Endodermal cell (in vitro differentiated cells): ENCODE measurements around the gene NELFCD. TPM values are rescaled to one million over a fixed set of nuclear protein-coding genes. Genes with fewer than 3 reads are reported as not detected.

ENCODE experiments used
- DNase-seq: peaks from one replicate; pipeline ENCODE4 v3.0.0-alpha.2; 2017
- H3K27ac ChIP-seq: 2 replicates; pipeline ENCODE4 v1.5.1; 2013; ENCODE audit warnings: mild to moderate bottlenecking, low read depth, low read length, moderate library complexity
- H3K27me3 ChIP-seq: 2 replicates; pipeline ENCODE4 v1.6.1; 2013; ENCODE audit warnings: mild to moderate bottlenecking, low read length, moderate library complexity; ENCODE audit not compliant: insufficient read depth, control insufficient read depth, poor library complexity, severe bottlenecking
- H3K36me3 ChIP-seq: 2 replicates; pipeline ENCODE4 v1.7.0; 2013; ENCODE audit warnings: mild to moderate bottlenecking, low read length, moderate library complexity; ENCODE audit not compliant: control insufficient read depth, insufficient read depth
- H3K4me1 ChIP-seq: one replicate; pipeline ENCODE4 v1.7.0; 2013; ENCODE audit warnings: low read length; ENCODE audit not compliant: control insufficient read depth, insufficient read depth
- H3K4me3 ChIP-seq: 2 replicates; pipeline ENCODE4 v1.5.1; 2013; ENCODE audit warnings: mild to moderate bottlenecking, low read length, moderate library complexity
- H3K9ac ChIP-seq: 2 replicates; pipeline ENCODE4 v1.6.1; 2013; ENCODE audit warnings: mild to moderate bottlenecking, low read length, moderate library complexity; ENCODE audit not compliant: poor library complexity, severe bottlenecking; ENCODE audit errors: extremely low read depth
- H3K9me3 ChIP-seq: 2 replicates; pipeline ENCODE4 v1.6.1; 2013; ENCODE audit warnings: mild to moderate bottlenecking, low read length, moderate library complexity; ENCODE audit not compliant: control insufficient read depth
- H3K27ac Mint-ChIP-seq: 2 replicates; pipeline ENCODE4 v1.8.0; 2020; ENCODE audit warnings: mixed read lengths
- H3K27me3 Mint-ChIP-seq: 2 replicates; pipeline ENCODE4 v1.8.0; 2021; ENCODE audit warnings: mild to moderate bottlenecking, mixed read lengths; ENCODE audit not compliant: insufficient read depth
- H3K36me3 Mint-ChIP-seq: 2 replicates; pipeline ENCODE4 v1.8.0; 2020; ENCODE audit warnings: low read depth, mixed read lengths
- H3K4me1 Mint-ChIP-seq: 2 replicates; pipeline ENCODE4 v1.8.0; 2020; ENCODE audit warnings: mixed read lengths
- H3K4me3 Mint-ChIP-seq: 2 replicates; pipeline ENCODE4 v1.8.0; 2020; ENCODE audit warnings: mild to moderate bottlenecking, moderate library complexity, mixed read lengths
- H3K9me3 Mint-ChIP-seq: 2 replicates; pipeline ENCODE4 v1.8.0; 2020; ENCODE audit warnings: mild to moderate bottlenecking, mixed read lengths
- WGBS, 2 experiments: methylation state at CpG; one replicate each; pipeline versions ENCODE4 v1.1.5 to v1.1.7; 2013; ENCODE audit warnings: missing lambda C conversion rate in 2 of 2, mixed read lengths in 1 of 2; ENCODE audit not compliant: insufficient coverage in 1 of 2, insufficient read length in 1 of 2; 5-methylcytosine and 5-hydroxymethylcytosine counted together
- total RNA-seq, 2 donors: library from RNA; stranded (reverse); fragmentation: NEBNext Ultra II Directional in 1 of 2; extraction: Animal tissue kit (Norgen Biotek cat#: 25700) in 1 of 2; gene quantifications; 2 replicates in 1 of 2; 3 replicates in 1 of 2; pipeline ENCODE4 v1.2.1, GENCODE V29; 2021
- TF ChIP-seq, protein P1 (sequence below): fragments of 200-600 bp; sonication (generic); conservative IDR thresholded peaks from 2 replicates; pipeline ENCODE4 v1.5.0; 2021; ENCODE audit warnings: antibody characterized with exemption, mild to moderate bottlenecking

The NELFCD gene
- total RNA-seq, 2 donors from 2014 or later, result 66.6 to 72.5 TPM

DNA sequence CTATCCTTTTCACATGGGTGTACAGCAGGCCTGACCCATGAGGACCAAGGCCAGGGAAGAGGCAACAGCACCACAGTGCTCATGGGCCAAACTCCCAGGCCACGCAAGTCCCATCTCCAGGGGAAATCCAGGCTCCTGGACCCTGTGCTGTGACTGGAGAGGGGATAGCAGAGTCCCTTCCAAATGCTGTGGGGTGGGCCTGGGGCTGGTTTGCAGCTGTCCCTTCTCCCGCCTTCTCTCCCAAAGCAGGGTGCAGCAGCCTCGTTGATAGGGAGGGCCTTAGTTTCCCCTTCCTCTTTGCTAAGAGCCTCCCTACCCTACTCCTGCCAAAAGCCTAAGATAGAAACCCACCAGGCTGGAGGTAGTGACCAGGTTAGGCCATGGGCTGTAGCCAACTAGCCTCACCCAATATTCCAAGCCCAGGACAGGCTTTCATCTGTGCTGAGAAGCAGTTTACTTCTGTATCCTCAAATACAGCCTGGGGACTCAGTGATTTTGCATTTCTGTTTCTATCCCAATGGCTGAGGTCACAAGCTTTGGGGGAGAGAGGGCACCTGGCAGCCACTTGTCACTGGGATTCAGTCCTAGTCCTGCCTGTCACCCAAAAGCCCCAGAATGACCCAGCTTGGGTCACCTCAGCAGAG lies 24.6 kb downstream of the NELFCD start:
- Mint-ChIP-seq H3K27ac (no peak overlapping the region), H3K27me3 (peaks cover 22% of the 10 kb centered on the region), H3K4me1 (peaks cover 2% of the 10 kb centered on the region), H3K36me3 (peaks cover 23% of the 10 kb centered on the region), H3K4me3 (peak overlapping the region; percentile 58), H3K9me3 (no peaks in the 10 kb centered on the region)
- Histone ChIP-seq H3K27me3 (peaks cover 16% of the 10 kb centered on the region), H3K9ac (no peak overlapping the region), H3K36me3 (no peaks in the 10 kb centered on the region), H3K9me3 (no peaks in the 10 kb centered on the region), H3K4me3 (peak overlapping the region; percentile 81), H3K4me1 (no peaks in the 10 kb centered on the region), H3K27ac (no peak overlapping the region)
- TF ChIP-seq, protein P1, sequence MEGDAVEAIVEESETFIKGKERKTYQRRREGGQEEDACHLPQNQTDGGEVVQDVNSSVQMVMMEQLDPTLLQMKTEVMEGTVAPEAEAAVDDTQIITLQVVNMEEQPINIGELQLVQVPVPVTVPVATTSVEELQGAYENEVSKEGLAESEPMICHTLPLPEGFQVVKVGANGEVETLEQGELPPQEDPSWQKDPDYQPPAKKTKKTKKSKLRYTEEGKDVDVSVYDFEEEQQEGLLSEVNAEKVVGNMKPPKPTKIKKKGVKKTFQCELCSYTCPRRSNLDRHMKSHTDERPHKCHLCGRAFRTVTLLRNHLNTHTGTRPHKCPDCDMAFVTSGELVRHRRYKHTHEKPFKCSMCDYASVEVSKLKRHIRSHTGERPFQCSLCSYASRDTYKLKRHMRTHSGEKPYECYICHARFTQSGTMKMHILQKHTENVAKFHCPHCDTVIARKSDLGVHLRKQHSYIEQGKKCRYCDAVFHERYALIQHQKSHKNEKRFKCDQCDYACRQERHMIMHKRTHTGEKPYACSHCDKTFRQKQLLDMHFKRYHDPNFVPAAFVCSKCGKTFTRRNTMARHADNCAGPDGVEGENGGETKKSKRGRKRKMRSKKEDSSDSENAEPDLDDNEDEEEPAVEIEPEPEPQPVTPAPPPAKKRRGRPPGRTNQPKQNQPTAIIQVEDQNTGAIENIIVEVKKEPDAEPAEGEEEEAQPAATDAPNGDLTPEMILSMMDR, result no peak
- 93% methylated on average over 3 of the region's 3 CpGs; no CpG with 5 or more reads in 1 of the 2 experiments for WGBS, 2 experiments
- peak; percentile 28 for DNase-seq

DNA sequence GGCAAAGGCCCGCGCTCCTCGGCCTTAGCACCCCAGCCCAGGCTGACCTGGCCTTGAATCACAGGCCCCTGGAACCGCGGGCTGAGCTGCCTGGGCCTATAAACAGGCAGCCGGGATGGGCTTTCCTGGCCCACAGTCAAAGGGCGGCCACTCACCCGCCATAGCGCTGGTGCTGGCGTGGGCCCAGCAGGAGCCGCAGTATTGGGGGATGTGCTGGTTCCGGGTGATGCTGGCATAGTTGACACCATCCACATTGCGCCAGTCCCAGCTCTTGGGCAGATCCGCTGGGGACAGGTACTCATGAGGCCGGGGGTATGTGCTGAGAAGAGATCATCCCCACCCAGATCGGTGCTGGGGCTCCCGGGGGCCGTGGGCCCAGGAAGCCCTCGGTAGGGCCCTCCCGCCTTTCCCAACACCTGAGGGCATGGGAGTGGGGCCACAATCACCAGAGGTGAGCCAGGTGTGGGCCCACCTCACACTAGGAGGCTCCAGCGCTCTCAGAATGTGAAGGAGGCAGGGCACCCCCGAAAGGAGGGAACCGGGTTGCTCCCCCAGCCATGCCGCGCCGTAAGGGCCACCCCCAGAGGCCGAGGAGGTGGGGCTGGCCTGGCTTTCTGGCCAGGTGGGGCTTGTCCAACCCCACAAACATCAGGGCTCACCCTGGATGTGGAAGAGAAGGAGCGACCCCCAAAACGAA lies 25.3 kb downstream of the NELFCD start:
- peaks cover 16% of the 10 kb centered on the region for H3K27me3 ChIP-seq
- no peak overlapping the region for H3K27ac ChIP-seq
- H3K9ac ChIP-seq, result peak overlapping the region; percentile 68
- no peaks in the 10 kb centered on the region for H3K9me3 ChIP-seq
- H3K36me3 Mint-ChIP-seq, result peaks cover 23% of the 10 kb centered on the region
- no peak overlapping the region for H3K27ac Mint-ChIP-seq
- no peaks in the 10 kb centered on the region for H3K36me3 ChIP-seq
- peak overlapping the region; percentile 58 for H3K4me3 Mint-ChIP-seq
- H3K27me3 Mint-ChIP-seq, result peaks cover 22% of the 10 kb centered on the region
- TF ChIP-seq, protein P1, result no peak
- peaks cover 6% of the 10 kb centered on the region for H3K4me1 Mint-ChIP-seq
- no peaks in the 10 kb centered on the region for H3K9me3 Mint-ChIP-seq
- H3K4me3 ChIP-seq, result peak overlapping the region; percentile 81
- 77 to 96% methylated on average over 8 to 29 of the region's 29 CpGs for WGBS, 2 experiments
- no peaks in the 10 kb centered on the region for H3K4me1 ChIP-seq
- peak; percentile 47 for DNase-seq

DNA sequence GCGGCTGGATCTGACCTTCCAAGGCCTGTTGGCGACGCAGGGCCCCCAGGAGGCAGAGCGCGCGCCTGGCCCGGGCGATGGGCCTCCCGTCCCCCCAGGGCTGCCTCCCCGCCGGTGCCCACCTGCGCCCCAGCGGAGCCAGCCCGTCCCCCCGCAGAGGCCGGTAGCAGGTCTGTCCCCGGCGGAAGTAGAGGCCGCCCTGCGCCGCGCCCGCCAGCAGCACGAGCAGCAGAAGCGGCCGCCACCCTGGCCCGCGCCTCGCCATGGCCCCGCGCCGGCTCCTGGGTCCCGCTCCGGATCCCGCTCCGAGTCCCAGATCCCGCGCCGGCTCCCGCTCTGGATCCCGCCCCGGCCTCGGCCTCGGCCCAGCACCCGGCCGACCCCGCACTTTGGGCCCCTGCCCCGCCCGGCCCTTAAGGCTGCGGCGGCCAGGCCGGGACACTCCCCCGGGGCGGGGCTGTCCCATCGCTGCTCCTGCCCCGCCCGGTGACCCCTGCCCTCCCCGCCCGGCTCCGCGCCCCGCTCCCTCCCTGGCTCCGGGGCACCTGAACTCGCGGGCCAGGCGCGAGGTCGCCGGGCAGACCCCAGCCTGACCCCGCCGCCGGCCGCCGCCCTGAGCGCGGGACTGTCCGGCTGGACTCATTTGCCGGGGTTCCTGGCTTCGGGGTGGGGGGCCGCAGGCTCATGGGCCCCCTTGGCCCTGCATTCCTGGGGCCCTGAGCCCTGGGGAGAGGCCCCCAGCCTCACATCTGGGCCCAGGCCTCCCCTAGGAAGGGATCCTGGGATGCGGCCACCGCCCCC lies 26.0 kb downstream of the NELFCD start, which contains the start of gene CTSZ:
CTSZ (minus strand) TSS at position 391 of the 801 bp plus-strand sequence; CDS start at position 265, 126 bp downstream.
- H3K4me1 ChIP-seq, result no peaks in the 10 kb centered on the region
- peaks cover 7% of the 10 kb centered on the region for H3K4me1 Mint-ChIP-seq
- peak; percentile 86 for DNase-seq
- H3K27me3 ChIP-seq, result peaks cover 16% of the 10 kb centered on the region
- peaks cover 24% of the 10 kb centered on the region for H3K27me3 Mint-ChIP-seq
- H3K36me3 Mint-ChIP-seq, result peaks cover 19% of the 10 kb centered on the region
- no peak within 1 kb of the TSS for H3K27ac Mint-ChIP-seq
- no peaks in the 10 kb centered on the region for H3K9me3 ChIP-seq
- peak within 1 kb of the TSS; percentile 68 for H3K9ac ChIP-seq
- H3K4me3 ChIP-seq, result peak within 1 kb of the TSS; percentile 81
- no peaks in the 10 kb centered on the region for H3K36me3 ChIP-seq
- TF ChIP-seq, protein P1, result no peak
- H3K9me3 Mint-ChIP-seq, result no peaks in the 10 kb centered on the region
- peak within 1 kb of the TSS; percentile 58 for H3K4me3 Mint-ChIP-seq
- 9 to 12% methylated on average over 26 to 82 of the region's 82 CpGs for WGBS, 2 experiments
- no peak within 1 kb of the TSS for H3K27ac ChIP-seq
